ENCODE data around the gene EFCAB5.

Gene EFCAB5

DNA sequence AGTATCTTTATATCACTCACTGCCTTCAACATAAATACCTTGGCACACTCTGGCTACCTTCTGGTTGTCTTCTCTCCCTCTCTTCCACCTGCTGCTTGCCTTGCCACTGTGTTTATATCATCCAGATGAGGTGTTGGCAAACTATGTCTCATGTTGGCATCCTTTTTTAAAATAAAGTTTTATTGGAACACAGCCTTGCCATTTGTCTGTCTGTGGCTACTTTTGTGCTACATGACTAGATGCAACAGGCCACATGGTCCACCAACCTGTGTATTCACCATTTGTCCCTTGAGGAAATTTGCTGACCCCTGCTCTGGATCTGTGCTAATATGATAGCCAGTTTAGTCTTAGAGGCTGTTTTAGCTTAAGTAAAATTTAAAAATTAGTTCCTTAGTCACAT, 212.0 kb downstream of the EFCAB5 start:
- Histone ChIP-seq H3K4me3 (ENCODE audit: low read length in 2 of 2) (no peak overlapping the region), H3K36me3 (ENCODE audit: control insufficient read depth in 2 of 2, insufficient read depth in 2 of 2, low read length in 2 of 2) (peaks cover 0 to 7% of the 10 kb centered on the region in 2 donors), H3K27ac (ENCODE audit: low read length) (no peak overlapping the region), H3K27me3 (ENCODE audit: control insufficient read depth in 1 of 2, insufficient read depth in 2 of 2, low read length in 2 of 2) (no peaks in the 10 kb centered on the region), H3K4me1 (ENCODE audit: control insufficient read depth, insufficient read depth, low read length) (no peaks in the 10 kb centered on the region), H3K9ac (ENCODE audit: low read length in 2 of 2) (no peak overlapping the region), H3K9me3 (ENCODE audit: control insufficient read depth in 2 of 2, low read length in 2 of 2) (no peaks in the 10 kb centered on the region)

GRCh38 chr17:30155389-30155788, 214.0 kb downstream of the EFCAB5 start:
- Histone ChIP-seq H3K27ac (ENCODE audit: low read length) (no peak overlapping the region), H3K4me1 (ENCODE audit: control insufficient read depth, insufficient read depth, low read length) (no peaks in the 10 kb centered on the region), H3K9ac (ENCODE audit: low read length in 2 of 2) (no peak overlapping the region), H3K9me3 (ENCODE audit: control insufficient read depth in 2 of 2, low read length in 2 of 2) (peaks cover 0 to 2% of the 10 kb centered on the region in 2 donors), H3K36me3 (ENCODE audit: control insufficient read depth in 2 of 2, insufficient read depth in 2 of 2, low read length in 2 of 2) (peaks cover 0 to 7% of the 10 kb centered on the region in 2 donors), H3K27me3 (ENCODE audit: control insufficient read depth in 1 of 2, insufficient read depth in 2 of 2, low read length in 2 of 2) (no peaks in the 10 kb centered on the region), H3K4me3 (ENCODE audit: low read length in 2 of 2) (no peak overlapping the region)
